T-cell (primary cell): ENCODE results near the gene ZFYVE27. TPM values are rescaled to one million over a fixed set of nuclear protein-coding genes. Genes with fewer than 3 reads are reported as not detected.

ENCODE experiments used
- ATAC-seq, 4 experiments: fragments of 200-7000 bp in 3 of 4; fragments of 150-1000 bp in 1 of 4; cut with Tn5 transposase; replicated peaks in 1 of 4; 1 replicate in 3 of 4; 2 replicates in 1 of 4; pipeline ENCODE4 v1.10.0; 2021; ENCODE audit warnings: moderate library complexity in 3 of 4, mild to moderate bottlenecking in 2 of 4, moderate number of reproducible peaks in 1 of 4
- CTCF ChIA-PET, 2 donors: fragments of 300-600 bp; sonication (Branson Sonifier 250); formaldehyde crosslinking; loops; one replicate each; lab custom pipeline; 2022; ENCODE audit warnings: antibody characterized with exemption in 2 of 2; lab: Charles Lee
- POLR2A ChIA-PET, 2 donors: fragments of 300-600 bp; sonication (Branson Sonifier 250); formaldehyde crosslinking; loops; one replicate each; lab custom pipeline; 2022; ENCODE audit warnings: antibody characterized with exemption in 2 of 2; lab: Charles Lee
- DNase-seq, 35 experiments: peaks; one replicate each; pipeline versions ENCODE4 v3.0.0 to v3.0.0-alpha.2; 2013 to 2023
- H3K27ac ChIP-seq: one replicate; pipeline ENCODE4 v1.5.1; 2013; ENCODE audit warnings: low read length
- H3K27me3 ChIP-seq, 2 experiments: replicated peaks in 1 of 2; 1 replicate in 1 of 2; 2 replicates in 1 of 2; pipeline versions ENCODE4 v1.6.1 to v1.7.0; 2013; ENCODE audit warnings: low read length in 1 of 2, mixed read lengths in 1 of 2; ENCODE audit not compliant: control insufficient read depth in 2 of 2, insufficient read depth in 2 of 2; ENCODE audit errors: extremely low read depth in 1 of 2
- H3K36me3 ChIP-seq, 2 donors: 1 replicate in 1 of 2; 2 replicates in 1 of 2; pipeline versions ENCODE4 v1.6.1 to v1.7.0; 2013; ENCODE audit warnings: low read length in 1 of 2; ENCODE audit not compliant: control insufficient read depth in 2 of 2, insufficient read depth in 1 of 2; ENCODE audit errors: extremely low read depth in 1 of 2
- H3K4me1 ChIP-seq, 2 experiments: 1 replicate in 1 of 2; 2 replicates in 1 of 2; pipeline versions ENCODE4 v1.6.1 to v1.7.0; 2013; ENCODE audit warnings: low read length in 2 of 2, mixed read lengths in 1 of 2; ENCODE audit not compliant: insufficient read depth in 2 of 2, control insufficient read depth in 1 of 2; ENCODE audit errors: extremely low read depth in 1 of 2
- H3K4me3 ChIP-seq, 2 donors: 1 replicate in 1 of 2; 2 replicates in 1 of 2; pipeline versions ENCODE4 v1.5.1 to v1.7.0; 2013; ENCODE audit warnings: mild to moderate bottlenecking in 2 of 2, low read length in 1 of 2, moderate library complexity in 1 of 2; ENCODE audit not compliant: control insufficient read depth in 1 of 2; ENCODE audit errors: extremely low read depth in 1 of 2
- H3K9me3 ChIP-seq: 2 replicates; pipeline ENCODE4 v1.7.0; 2013
- H3K27ac Mint-ChIP-seq, 2 donors: one replicate each; pipeline ENCODE4 v1.8.0; 2020 to 2021; ENCODE audit warnings: mild to moderate bottlenecking in 2 of 2, mixed read lengths in 2 of 2
- H3K27me3 Mint-ChIP-seq, 2 donors: one replicate each; pipeline ENCODE4 v1.8.0; 2021 to 2022; ENCODE audit warnings: mixed read lengths in 2 of 2
- H3K36me3 Mint-ChIP-seq: one replicate; pipeline ENCODE4 v1.8.0; 2021; ENCODE audit warnings: mixed read lengths
- H3K4me1 Mint-ChIP-seq, 3 donors: one replicate each; pipeline ENCODE4 v1.8.0; 2020 to 2022; ENCODE audit warnings: mixed read lengths in 3 of 3, mild to moderate bottlenecking in 1 of 3
- H3K4me3 Mint-ChIP-seq, 3 donors: one replicate each; pipeline ENCODE4 v1.8.0; 2020 to 2022; ENCODE audit warnings: mild to moderate bottlenecking in 3 of 3, mixed read lengths in 3 of 3, moderate library complexity in 3 of 3
- H3K9me3 Mint-ChIP-seq, 3 donors: one replicate each; pipeline ENCODE4 v1.8.0; 2020 to 2022; ENCODE audit warnings: mixed read lengths in 3 of 3
- WGBS: methylation state at CpG from one replicate; pipeline ENCODE4 v1.1.5; 2013; ENCODE audit warnings: missing lambda C conversion rate; ENCODE audit not compliant: insufficient coverage; 5-methylcytosine and 5-hydroxymethylcytosine counted together
- total RNA-seq, 35 experiments: library from RNA in 6 of 35; stranded (reverse) in 6 of 35; fragments of 120-200 nt in 1 of 35; gene quantifications; one replicate each; pipeline versions ENCODE4 v1.2.1 to v1.2.4 and lab custom pipeline; 2013 to 2026

The ZFYVE27 gene
- total RNA-seq, 5 donors from 2014 or later (not counting 1 experiment from before 2014, with no cell fraction given) = 57.6 to 68.0 (median 60.0) TPM

GRCh38 chr10:97764519-97764931 is 27.6 kb downstream of the ZFYVE27 start:
- 6% methylated on average over 2 of the region's 7 CpGs for WGBS
- peaks cover 16 to 18% of the 10 kb centered on the region in 2 donors for H3K36me3 ChIP-seq

GRCh38 chr10:97765201-97765600 is 28.3 kb downstream of the ZFYVE27 start:
- CTCF ChIA-PET = interaction anchor here in 1 of 2 donors (0.8 kb wide), 1 partner anchor 103 kb away, joined by 4 read pairs; no protein-coding TSS in a partner anchor
- Histone ChIP-seq H3K27ac (no peak overlapping the region), H3K36me3 (peaks cover 9 to 15% of the 10 kb centered on the region in 2 donors), H3K4me1 (no peaks in the 10 kb centered on the region), H3K4me3 (no peak overlapping the region), H3K9me3 (no peaks in the 10 kb centered on the region), H3K27me3 (peaks cover 0 to 17% of the 10 kb centered on the region in 2 experiments)
- Mint-ChIP-seq H3K27me3 (peaks cover 14 to 21% of the 10 kb centered on the region in 2 donors), H3K9me3 (no peaks in the 10 kb centered on the region), H3K4me3 (no peak overlapping the region), H3K4me1 (peaks cover 0 to 4% (median 4%) of the 10 kb centered on the region in 3 donors), H3K36me3 (peaks cover 34% of the 10 kb centered on the region), H3K27ac (no peak overlapping the region)
- WGBS = 98% methylated on average over 15 of the region's 15 CpGs
- POLR2A ChIA-PET = no interaction called here
- DNase-seq (peak in 1 of 35 experiments; percentile 14), ATAC-seq (no peak)

More at GRCh38 chr10:97764519-97764931, 27.6 kb downstream of the ZFYVE27 start:
- Mint-ChIP-seq H3K4me3 (no peak overlapping the region), H3K27ac (no peak overlapping the region), H3K27me3 (peaks cover 8 to 15% of the 10 kb centered on the region in 2 donors), H3K9me3 (no peaks in the 10 kb centered on the region), H3K36me3 (peaks cover 35% of the 10 kb centered on the region), H3K4me1 (peaks cover 0 to 2% (median 0%) of the 10 kb centered on the region in 3 donors)
- no peaks in the 10 kb centered on the region for H3K4me1 ChIP-seq
- DNase-seq (peak in 1 of 35 experiments; percentile 9), ATAC-seq (no peak)
- no peak overlapping the region for H3K4me3 ChIP-seq
- POLR2A ChIA-PET = interaction anchor here in 1 of 2 donors (0.6 kb wide), 1 partner anchor 115 kb away, joined by 3 read pairs; no protein-coding TSS in a partner anchor
- peaks cover 0 to 10% of the 10 kb centered on the region in 2 experiments for H3K27me3 ChIP-seq
- no peaks in the 10 kb centered on the region for H3K9me3 ChIP-seq
- no peak overlapping the region for H3K27ac ChIP-seq
- CTCF ChIA-PET = no interaction called here

DNA sequence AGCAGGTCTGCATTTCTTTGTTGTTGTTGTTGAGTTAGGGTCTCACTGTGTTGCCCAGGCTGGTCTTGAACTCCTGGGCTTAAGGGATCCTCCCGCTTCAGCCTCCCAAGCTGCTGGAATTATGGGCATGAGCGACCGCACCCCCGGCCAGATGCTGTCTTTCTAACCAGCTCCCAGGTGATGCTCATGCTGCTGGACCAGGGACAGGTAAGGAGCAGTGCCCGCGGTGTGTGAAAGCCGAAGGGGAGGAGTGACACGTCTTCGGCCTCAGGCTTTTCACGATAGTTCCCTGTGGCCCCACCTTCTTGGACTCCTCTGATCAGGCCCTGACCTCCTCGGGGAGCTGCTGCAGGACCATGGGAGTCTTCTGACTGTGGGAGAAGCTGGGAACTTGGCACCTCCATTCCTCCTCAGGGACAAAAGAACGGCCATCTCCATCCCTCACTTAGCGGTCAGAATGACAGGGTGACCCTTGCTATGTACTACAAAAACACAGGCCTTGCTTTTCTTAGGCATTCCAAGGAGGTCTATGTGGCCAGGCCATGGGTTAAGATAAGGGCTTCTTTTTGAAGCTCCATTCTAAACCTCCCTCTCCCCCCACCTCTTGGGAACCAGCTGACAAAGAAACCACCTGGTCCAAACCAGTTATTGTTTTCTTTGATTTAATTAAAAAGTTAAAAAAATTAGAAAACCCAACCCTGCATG is 29.3 kb downstream of the ZFYVE27 start:
- no peak overlapping the region for H3K27ac ChIP-seq
- ATAC-seq (no peak), DNase-seq (no peak)
- H3K27me3 ChIP-seq = peaks cover 0 to 28% of the 10 kb centered on the region in 2 experiments
- no peak overlapping the region for H3K4me3 ChIP-seq
- peaks cover 4 to 12% of the 10 kb centered on the region in 2 donors for H3K36me3 ChIP-seq
- peaks cover 0 to 7% of the 10 kb centered on the region in 2 experiments for H3K4me1 ChIP-seq
- 96% methylated on average over 10 of the region's 13 CpGs for WGBS
- Mint-ChIP-seq H3K36me3 (peaks cover 28% of the 10 kb centered on the region), H3K9me3 (no peaks in the 10 kb centered on the region), H3K27ac (no peak overlapping the region), H3K27me3 (peaks cover 25 to 32% of the 10 kb centered on the region in 2 donors), H3K4me1 (peaks cover 8 to 13% (median 12%) of the 10 kb centered on the region in 3 donors), H3K4me3 (no peak overlapping the region)
- H3K9me3 ChIP-seq = no peaks in the 10 kb centered on the region
- ChIA-PET POLR2A (no interaction called here), CTCF (interaction anchor here in 1 of 2 donors (1.5 kb wide), 1 partner anchor 14 kb away, joined by 3 read pairs; no protein-coding TSS in a partner anchor)

GRCh38 chr10:97766996-97767924 is 30.3 kb downstream of the ZFYVE27 start:
- no peak overlapping the region for H3K27ac Mint-ChIP-seq
- H3K27ac ChIP-seq = no peak overlapping the region
- DNase-seq = no peak
- peaks cover 30 to 37% of the 10 kb centered on the region in 2 donors for H3K27me3 Mint-ChIP-seq
- no peak overlapping the region for H3K4me3 ChIP-seq
- ChIA-PET CTCF (interaction anchor here in 1 of 2 donors (1.5 kb wide), 1 partner anchor 13 kb away, joined by 3 read pairs; no protein-coding TSS in a partner anchor), POLR2A (interaction anchor here in 1 of 2 donors (0.5 kb wide), 1 partner anchor 1999 kb away, joined by 9 read pairs; no protein-coding TSS in a partner anchor)
- no peaks in the 10 kb centered on the region for H3K9me3 ChIP-seq
- peaks cover 4 to 9% of the 10 kb centered on the region in 2 donors for H3K36me3 ChIP-seq
- H3K9me3 Mint-ChIP-seq = no peaks in the 10 kb centered on the region
- peaks cover 0 to 34% of the 10 kb centered on the region in 2 experiments for H3K27me3 ChIP-seq
- no peak for ATAC-seq
- over 99% methylated on average over 12 of the region's 22 CpGs for WGBS
- no peak overlapping the region for H3K4me3 Mint-ChIP-seq
- peaks cover 23% of the 10 kb centered on the region for H3K36me3 Mint-ChIP-seq
- peaks cover 13 to 18% (median 16%) of the 10 kb centered on the region in 3 donors for H3K4me1 Mint-ChIP-seq
- peaks cover 0 to 11% of the 10 kb centered on the region in 2 experiments for H3K4me1 ChIP-seq

- POLR2A ChIA-PET = no interaction called here
- no peak overlapping the region for H3K4me3 Mint-ChIP-seq
Measured at GRCh38 chr10:97768322-97769315, 31.7 kb downstream of the ZFYVE27 start.

More at GRCh38 chr10:97768322-97769315, 31.7 kb downstream of the ZFYVE27 start:
- Mint-ChIP-seq H3K27ac (no peak overlapping the region), H3K36me3 (peaks cover 23% of the 10 kb centered on the region), H3K27me3 (peaks cover 36 to 46% of the 10 kb centered on the region in 2 donors), H3K4me1 (peaks cover 16 to 23% (median 21%) of the 10 kb centered on the region in 3 donors), H3K9me3 (no peaks in the 10 kb centered on the region)
- no peaks in the 10 kb centered on the region for H3K9me3 ChIP-seq
- 83% methylated on average over 2 of the region's 9 CpGs for WGBS
- peaks cover 0 to 41% of the 10 kb centered on the region in 2 experiments for H3K27me3 ChIP-seq
- H3K27ac ChIP-seq = no peak overlapping the region
- peaks cover 0 to 12% of the 10 kb centered on the region in 2 experiments for H3K4me1 ChIP-seq
- ATAC-seq (no peak), DNase-seq (no peak)
- H3K36me3 ChIP-seq = peaks cover 0 to 5% of the 10 kb centered on the region in 2 donors
- CTCF ChIA-PET = no interaction called here
- no peak overlapping the region for H3K4me3 ChIP-seq
